Neural progenitor cell (in vitro differentiated cells): Measurements from ENCODE around the gene MYO1B. TPM values are rescaled to one million over a fixed set of nuclear protein-coding genes. Genes with fewer than 3 reads are reported as not detected.

Experiments
- DNase-seq: peaks from one replicate; pipeline ENCODE4 v3.0.0-alpha.2; 2016; ENCODE audit warnings: low spot score
- H2AFZ ChIP-seq: fragments of 200-600 bp; sonication (generic); replicated peaks from 2 replicates; pipeline ENCODE4 v1.6.1; 2016; ENCODE audit warnings: antibody characterized with exemption
- H3F3A ChIP-seq: fragments of 200-600 bp; sonication (generic); 2 replicates; pipeline ENCODE4 v1.6.1; 2016; ENCODE audit warnings: antibody characterized with exemption, low read depth
- H3K27ac ChIP-seq: fragments of 200-600 bp; sonication (generic); 2 replicates; pipeline ENCODE4 v1.5.1; 2016; ENCODE audit warnings: mild to moderate bottlenecking
- H3K27me3 ChIP-seq: fragments of 200-600 bp; sonication (generic); 2 replicates; pipeline ENCODE4 v1.6.1; 2016; ENCODE audit warnings: mild to moderate bottlenecking, moderate library complexity
- H3K36me3 ChIP-seq: fragments of 200-600 bp; sonication (generic); 2 replicates; pipeline ENCODE4 v1.5.1; 2016
- H3K4me1 ChIP-seq: fragments of 200-600 bp; sonication (generic); 2 replicates; pipeline ENCODE4 v1.6.1; 2016; ENCODE audit warnings: mixed run types
- H3K4me2 ChIP-seq: fragments of 200-600 bp; sonication (generic); 2 replicates; pipeline ENCODE4 v1.6.1; 2016
- H3K4me3 ChIP-seq: fragments of 200-600 bp; sonication (generic); 2 replicates; pipeline ENCODE4 v1.5.1; 2016
- H3K79me2 ChIP-seq: fragments of 200-600 bp; sonication (generic); 2 replicates; pipeline ENCODE4 v1.6.1; 2016; ENCODE audit warnings: low read depth
- H3K9ac ChIP-seq: fragments of 200-600 bp; sonication (generic); 2 replicates; pipeline ENCODE4 v1.6.1; 2016
- H3K9me3 ChIP-seq: fragments of 200-600 bp; sonication (generic); 2 replicates; pipeline ENCODE4 v1.5.1; 2016; ENCODE audit warnings: low read depth
- H4K20me1 ChIP-seq: fragments of 200-600 bp; sonication (generic); 2 replicates; pipeline ENCODE4 v1.6.1; 2016; ENCODE audit warnings: low read depth
- H3K27ac Mint-ChIP-seq: 3 replicates; pipeline ENCODE4 v1.8.0; 2021; ENCODE audit warnings: mixed read lengths
- H3K27me3 Mint-ChIP-seq: 2 replicates; pipeline ENCODE4 v1.8.0; 2022; ENCODE audit warnings: low read depth, mild to moderate bottlenecking, inconsistent platforms, moderate library complexity, mixed read lengths; ENCODE audit not compliant: insufficient read depth
- H3K36me3 Mint-ChIP-seq: 3 replicates; pipeline ENCODE4 v1.8.0; 2021; ENCODE audit warnings: mixed read lengths
- H3K4me1 Mint-ChIP-seq: 3 replicates; pipeline ENCODE4 v1.8.0; 2021; ENCODE audit warnings: mixed read lengths
- H3K4me3 Mint-ChIP-seq: 3 replicates; pipeline ENCODE4 v1.8.0; 2021; ENCODE audit warnings: mild to moderate bottlenecking, moderate library complexity, mixed read lengths
- H3K9me3 Mint-ChIP-seq: 3 replicates; pipeline ENCODE4 v1.8.0; 2020; ENCODE audit warnings: mixed read lengths
- CTCF ChIP-seq: fragments of 200-600 bp; sonication (generic); IDR thresholded peaks from 2 replicates; pipeline ENCODE4 v1.5.1; 2017; ENCODE audit warnings: antibody characterized with exemption, mild to moderate bottlenecking
- EZH2 ChIP-seq: fragments of 200-600 bp; sonication (generic); IDR thresholded peaks from 2 replicates; pipeline ENCODE4 v1.6.1; 2017; ENCODE audit warnings: antibody characterized with exemption, mild to moderate bottlenecking, moderate library complexity
- EZH2phosphoT487 ChIP-seq: fragments of 200-600 bp; sonication (generic); IDR thresholded peaks from 2 replicates; pipeline ENCODE4 v1.6.1; 2017; ENCODE audit warnings: antibody characterized with exemption
- total RNA-seq: library from RNA; depleted of rRNA; stranded (reverse); fragments of >200 nt; gene quantifications from 2 replicates; pipeline ENCODE4 v1.2.3, GENCODE V29; 2015; ENCODE audit warnings: low replicate concordance

MYO1B gene
- total RNA-seq, 1 donor from 2014 or later, result 88.0 TPM

GRCh38 chr2:191350826-191351225, 105.6 kb downstream of the MYO1B start:
- H3K4me2 ChIP-seq, result no peak overlapping the region
- H3K27ac Mint-ChIP-seq, result no peak overlapping the region

GRCh38 chr2:191351298-191351697, 106.1 kb downstream of the MYO1B start:
- Histone ChIP-seq H4K20me1 (no peaks in the 10 kb centered on the region), H3K9ac (no peak overlapping the region), H3K79me2 (no peaks in the 10 kb centered on the region), H3K4me1 (no peaks in the 10 kb centered on the region), H3K36me3 (no peaks in the 10 kb centered on the region), H3K9me3 (no peaks in the 10 kb centered on the region), H3K4me3 (no peak overlapping the region), H3F3A (no peaks in the 10 kb centered on the region), H3K27me3 (no peaks in the 10 kb centered on the region), H3K4me2 (no peak overlapping the region), H3K27ac (no peak overlapping the region), H2AFZ (no peak overlapping the region)
- no peaks in the 10 kb centered on the region for H3K4me1 Mint-ChIP-seq
- H3K27ac Mint-ChIP-seq, result no peak overlapping the region
- H3K9me3 Mint-ChIP-seq, result no peaks in the 10 kb centered on the region
- peaks cover 48% of the 10 kb centered on the region for H3K36me3 Mint-ChIP-seq
- no peaks in the 10 kb centered on the region for H3K27me3 Mint-ChIP-seq
- TF ChIP-seq EZH2phosphoT487, result no peak
- no peak for TF ChIP-seq CTCF
- TF ChIP-seq EZH2, result no peak
- no peak overlapping the region for H3K4me3 Mint-ChIP-seq
- DNase-seq, result no peak

More at GRCh38 chr2:191350826-191351225, 105.6 kb downstream of the MYO1B start:
- no peaks in the 10 kb centered on the region for H3K36me3 ChIP-seq
- H3K4me3 ChIP-seq, result no peak overlapping the region
- H3K27me3 ChIP-seq, result no peaks in the 10 kb centered on the region
- no peaks in the 10 kb centered on the region for H3F3A ChIP-seq
- H2AFZ ChIP-seq, result no peak overlapping the region
- H3K9me3 ChIP-seq, result no peaks in the 10 kb centered on the region
- no peaks in the 10 kb centered on the region for H3K27me3 Mint-ChIP-seq
- DNase-seq, result no peak
- H3K79me2 ChIP-seq, result no peaks in the 10 kb centered on the region
- H4K20me1 ChIP-seq, result no peaks in the 10 kb centered on the region
- H3K9me3 Mint-ChIP-seq, result no peaks in the 10 kb centered on the region
- peaks cover 44% of the 10 kb centered on the region for H3K36me3 Mint-ChIP-seq
- TF ChIP-seq EZH2phosphoT487, result no peak
- no peak for TF ChIP-seq EZH2
- no peak for TF ChIP-seq CTCF
- no peak overlapping the region for H3K27ac ChIP-seq
- no peaks in the 10 kb centered on the region for H3K4me1 ChIP-seq
- no peak overlapping the region for H3K9ac ChIP-seq
- H3K4me1 Mint-ChIP-seq, result no peaks in the 10 kb centered on the region
- no peak overlapping the region for H3K4me3 Mint-ChIP-seq

GRCh38 chr2:191351921-191352320, 106.7 kb downstream of the MYO1B start:
- Histone ChIP-seq H3F3A (no peaks in the 10 kb centered on the region), H3K27ac (no peak overlapping the region), H3K4me1 (no peaks in the 10 kb centered on the region), H3K9ac (no peak overlapping the region), H4K20me1 (no peaks in the 10 kb centered on the region), H3K4me2 (no peak overlapping the region), H3K79me2 (no peaks in the 10 kb centered on the region), H3K27me3 (no peaks in the 10 kb centered on the region), H3K9me3 (no peaks in the 10 kb centered on the region), H3K36me3 (no peaks in the 10 kb centered on the region), H3K4me3 (no peak overlapping the region), H2AFZ (no peak overlapping the region)
- no peak for TF ChIP-seq CTCF
- no peak for TF ChIP-seq EZH2phosphoT487
- TF ChIP-seq EZH2, result no peak
- Mint-ChIP-seq H3K9me3 (no peaks in the 10 kb centered on the region), H3K36me3 (peaks cover 53% of the 10 kb centered on the region), H3K4me3 (no peak overlapping the region), H3K27ac (no peak overlapping the region), H3K27me3 (no peaks in the 10 kb centered on the region), H3K4me1 (no peaks in the 10 kb centered on the region)
- no peak for DNase-seq
